ENCODE results near the gene UNCX. TPM values are rescaled to one million over a fixed set of nuclear protein-coding genes. Genes with fewer than 3 reads are reported as not detected.

Gene UNCX
- total RNA-seq, 1 experiment from 2014 or later: not detected

DNA sequence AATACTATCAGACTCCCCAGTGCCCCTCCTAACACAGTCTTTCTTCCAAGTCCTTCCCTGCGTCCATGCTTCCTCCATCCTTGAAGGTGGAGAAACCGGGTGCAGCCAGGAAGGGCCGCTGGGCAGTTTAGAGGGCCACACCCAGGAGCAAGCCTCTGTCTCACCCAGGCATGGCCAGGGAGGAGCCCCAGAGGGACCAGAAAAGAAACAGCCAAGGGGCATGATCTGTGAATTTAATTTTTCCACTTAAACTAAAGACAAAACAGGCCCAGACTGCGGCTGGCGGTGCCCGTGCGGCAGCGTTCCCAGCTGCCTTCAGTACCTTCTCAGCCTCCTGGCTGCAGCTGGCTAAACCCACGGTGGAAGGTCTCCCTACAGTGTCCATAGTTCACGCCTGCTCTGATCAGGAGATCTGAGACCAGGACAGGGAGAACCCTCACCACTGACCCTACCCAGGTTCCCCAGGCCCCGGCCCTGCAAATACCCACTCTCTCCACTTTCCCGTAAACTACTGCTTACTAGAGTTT is 12.9 kb downstream of the UNCX start:
- TF ChIP-seq, protein P1, sequence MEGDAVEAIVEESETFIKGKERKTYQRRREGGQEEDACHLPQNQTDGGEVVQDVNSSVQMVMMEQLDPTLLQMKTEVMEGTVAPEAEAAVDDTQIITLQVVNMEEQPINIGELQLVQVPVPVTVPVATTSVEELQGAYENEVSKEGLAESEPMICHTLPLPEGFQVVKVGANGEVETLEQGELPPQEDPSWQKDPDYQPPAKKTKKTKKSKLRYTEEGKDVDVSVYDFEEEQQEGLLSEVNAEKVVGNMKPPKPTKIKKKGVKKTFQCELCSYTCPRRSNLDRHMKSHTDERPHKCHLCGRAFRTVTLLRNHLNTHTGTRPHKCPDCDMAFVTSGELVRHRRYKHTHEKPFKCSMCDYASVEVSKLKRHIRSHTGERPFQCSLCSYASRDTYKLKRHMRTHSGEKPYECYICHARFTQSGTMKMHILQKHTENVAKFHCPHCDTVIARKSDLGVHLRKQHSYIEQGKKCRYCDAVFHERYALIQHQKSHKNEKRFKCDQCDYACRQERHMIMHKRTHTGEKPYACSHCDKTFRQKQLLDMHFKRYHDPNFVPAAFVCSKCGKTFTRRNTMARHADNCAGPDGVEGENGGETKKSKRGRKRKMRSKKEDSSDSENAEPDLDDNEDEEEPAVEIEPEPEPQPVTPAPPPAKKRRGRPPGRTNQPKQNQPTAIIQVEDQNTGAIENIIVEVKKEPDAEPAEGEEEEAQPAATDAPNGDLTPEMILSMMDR (IDR thresholded peaks at IDR 0.05; ENCODE audit: unreplicated experiment): no peak
- intact Hi-C loops (cut with micrococcal nuclease; ENCODE audit: unreplicated experiment): no loop called here

DNA sequence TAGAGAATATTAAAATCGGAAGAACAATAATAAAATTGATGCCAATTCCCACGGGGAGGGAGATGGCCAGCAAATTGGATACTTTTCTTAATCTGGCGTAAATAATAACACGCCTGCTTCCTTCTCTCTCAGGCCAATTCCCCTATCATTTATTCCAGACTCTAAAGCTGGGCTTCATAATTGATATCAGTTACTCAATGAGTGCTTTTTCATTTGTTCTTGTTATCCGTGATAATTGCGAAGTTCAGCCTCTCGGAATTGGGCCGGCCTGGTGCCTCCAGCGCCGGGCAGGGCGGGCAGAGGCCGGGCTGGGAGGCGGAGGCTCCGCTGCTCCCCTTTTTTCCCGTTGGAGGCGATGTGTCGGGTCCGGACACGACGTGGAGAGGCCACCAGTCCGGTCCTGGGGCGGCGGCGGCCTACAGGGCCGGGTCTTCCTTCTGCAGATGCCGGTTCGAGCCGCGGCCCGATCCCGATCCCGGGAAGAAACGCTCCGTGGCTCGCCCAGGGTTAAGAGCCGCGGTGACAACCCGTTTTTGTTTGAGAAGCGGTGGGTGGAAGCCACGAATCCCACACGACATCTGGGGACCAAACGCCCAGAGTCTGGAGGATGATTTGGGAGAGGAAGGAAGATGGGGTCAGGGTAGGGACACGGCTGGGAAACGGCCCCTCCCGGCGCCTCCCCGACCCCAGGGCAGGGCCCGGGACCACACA is 13.6 kb downstream of the UNCX start:
- no TSS peak for BruUV-seq (replicated peaks)
- intact Hi-C loops (cut with micrococcal nuclease; ENCODE audit: unreplicated experiment): no loop called here
- TF ChIP-seq, protein P1 (IDR thresholded peaks at IDR 0.05; ENCODE audit: unreplicated experiment): no peak

More for the DNA sequence above, 12.9 kb downstream of the UNCX start:
- Mint-ChIP-seq H3K4me1 (ENCODE audit: low read depth, unreplicated experiment) (no peaks in the 10 kb centered on the region), H3K27ac (ENCODE audit: unreplicated experiment) (no peak overlapping the region), H3K36me3 (ENCODE audit: insufficient read depth, unreplicated experiment) (peaks cover 4% of the 10 kb centered on the region), H3K27me3 (ENCODE audit: unreplicated experiment) (peaks cover 100% of the 10 kb centered on the region), H3K4me3 (ENCODE audit: low read depth, unreplicated experiment) (no peak overlapping the region), H3K9me3 (ENCODE audit: low read depth, unreplicated experiment) (no peaks in the 10 kb centered on the region)
- CTCF ChIA-PET: interaction anchor here (0.6 to 0.9 kb wide), 2 partner anchors 29 to 109 kb away, joined by 3 read pairs; no protein-coding TSS in a partner anchor
- BruUV-seq (replicated peaks): no TSS peak
- no peak for DNase-seq

DNA sequence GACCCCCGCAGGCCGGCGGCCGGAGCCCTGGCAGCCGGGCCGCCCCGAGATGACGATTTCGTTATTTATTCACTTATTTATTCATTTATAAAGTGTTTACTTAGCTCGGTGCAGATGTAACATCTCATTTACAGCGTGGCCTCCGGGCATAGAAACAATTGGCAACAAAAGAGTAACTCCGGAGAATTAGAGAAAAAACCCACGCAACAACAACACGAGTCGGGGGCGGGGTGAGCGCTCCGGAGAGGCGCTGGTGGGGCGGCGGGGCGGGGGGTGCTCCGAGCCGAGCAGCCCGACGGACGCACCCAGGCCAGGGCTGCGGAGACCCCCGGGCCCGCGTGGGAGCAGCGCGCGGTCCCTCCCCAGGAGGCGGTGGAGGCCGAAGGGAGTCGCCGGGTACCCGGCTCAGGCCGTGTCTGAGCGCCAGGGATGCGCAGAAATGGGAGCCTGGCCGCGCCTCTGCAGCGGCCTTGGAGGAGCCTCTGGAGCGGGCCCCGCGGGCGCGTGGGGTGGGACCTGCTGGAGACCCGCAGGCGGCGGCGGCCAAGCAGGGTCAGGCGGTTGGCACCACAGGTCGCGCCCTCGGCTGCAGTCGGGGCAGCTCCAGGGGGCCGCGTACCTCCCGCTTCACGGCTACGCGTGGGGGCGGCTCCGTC is 14.3 kb downstream of the UNCX start:
- Mint-ChIP-seq H3K4me1 (ENCODE audit: low read depth, unreplicated experiment) (no peaks in the 10 kb centered on the region), H3K27ac (ENCODE audit: unreplicated experiment) (no peak overlapping the region), H3K27me3 (ENCODE audit: unreplicated experiment) (peaks cover 100% of the 10 kb centered on the region), H3K9me3 (ENCODE audit: low read depth, unreplicated experiment) (no peaks in the 10 kb centered on the region), H3K36me3 (ENCODE audit: insufficient read depth, unreplicated experiment) (peaks cover 4% of the 10 kb centered on the region), H3K4me3 (ENCODE audit: low read depth, unreplicated experiment) (no peak overlapping the region)
- CTCF ChIA-PET: no interaction called here
- no TSS peak for BruUV-seq (replicated peaks)
- DNase-seq: no peak
- TF ChIP-seq, protein P1 (IDR thresholded peaks at IDR 0.05; ENCODE audit: unreplicated experiment): no peak
- intact Hi-C loops (cut with micrococcal nuclease; ENCODE audit: unreplicated experiment): no loop called here

More for the DNA sequence above, 13.6 kb downstream of the UNCX start:
- CTCF ChIA-PET: no interaction called here
- peaks cover 100% of the 10 kb centered on the region for H3K27me3 Mint-ChIP-seq (ENCODE audit: unreplicated experiment)
- H3K9me3 Mint-ChIP-seq (ENCODE audit: low read depth, unreplicated experiment): no peaks in the 10 kb centered on the region
- no peak for DNase-seq
- peaks cover 4% of the 10 kb centered on the region for H3K36me3 Mint-ChIP-seq (ENCODE audit: insufficient read depth, unreplicated experiment)
- H3K27ac Mint-ChIP-seq (ENCODE audit: unreplicated experiment): no peak overlapping the region
- H3K4me1 Mint-ChIP-seq (ENCODE audit: low read depth, unreplicated experiment): no peaks in the 10 kb centered on the region
- no peak overlapping the region for H3K4me3 Mint-ChIP-seq (ENCODE audit: low read depth, unreplicated experiment)

DNA sequence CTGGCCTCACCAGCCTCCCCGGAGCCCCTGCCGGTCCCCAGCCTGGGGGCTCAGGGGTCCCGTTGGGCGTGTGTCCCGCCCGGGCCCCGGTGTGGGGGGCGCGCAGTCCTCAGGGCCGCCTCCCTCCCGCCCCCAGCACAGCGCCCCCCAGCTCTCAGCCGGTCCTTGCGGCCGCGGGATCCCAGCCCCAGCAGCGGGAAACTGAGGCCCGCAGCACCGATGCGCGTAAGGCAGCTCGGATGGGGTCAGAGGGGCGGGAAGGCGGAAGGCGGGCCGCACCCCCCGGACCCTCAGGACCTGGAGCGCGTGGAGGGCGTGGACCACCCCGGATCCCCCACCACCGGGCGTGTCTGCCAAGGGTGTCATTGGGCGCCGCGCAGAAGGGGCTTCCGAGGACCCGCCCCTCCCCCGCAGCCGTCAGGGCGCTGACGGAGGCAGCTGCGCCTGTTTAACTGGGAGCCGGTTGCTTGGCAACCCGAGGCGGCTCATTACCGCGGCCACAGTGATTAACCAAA is 14.9 kb downstream of the UNCX start:
- H3K27ac Mint-ChIP-seq (ENCODE audit: unreplicated experiment): no peak overlapping the region

More for the DNA sequence above, 14.9 kb downstream of the UNCX start:
- TF ChIP-seq, protein P1 (IDR thresholded peaks at IDR 0.05; ENCODE audit: unreplicated experiment): no peak
- CTCF ChIA-PET: interaction anchor here (0.6 kb wide), 1 partner anchor 25 kb away, joined by 5 read pairs; no protein-coding TSS in a partner anchor
- BruUV-seq (replicated peaks): no TSS peak
- peaks cover 100% of the 10 kb centered on the region for H3K27me3 Mint-ChIP-seq (ENCODE audit: unreplicated experiment)
- H3K4me3 Mint-ChIP-seq (ENCODE audit: low read depth, unreplicated experiment): no peak overlapping the region
- DNase-seq: no peak
- intact Hi-C loops (cut with micrococcal nuclease; ENCODE audit: unreplicated experiment): no loop called here
- H3K9me3 Mint-ChIP-seq (ENCODE audit: low read depth, unreplicated experiment): no peaks in the 10 kb centered on the region
- peaks cover 4% of the 10 kb centered on the region for H3K36me3 Mint-ChIP-seq (ENCODE audit: insufficient read depth, unreplicated experiment)
- no peaks in the 10 kb centered on the region for H3K4me1 Mint-ChIP-seq (ENCODE audit: low read depth, unreplicated experiment)
